Measurements from ENCODE around the gene TBL1XR1.

GRCh38 chr3:176992565-176992964 is 204.7 kb downstream of the TBL1XR1 start:
- peak; percentile 83 for TF ChIP-seq TCF12 (IDR thresholded peaks at IDR 0.05; ENCODE audit: low read depth)
- no peak for TF ChIP-seq ZBTB7A (IDR thresholded peaks at IDR 0.05; ENCODE audit: low read depth)
- peak; percentile 25; the same call in 1 of the 2 replicates for TF ChIP-seq RAD21 (IDR thresholded peaks at IDR 0.05; ENCODE audit: low read depth)
- peak; percentile 32; the same call in 1 of the 2 replicates for TF ChIP-seq CEBPB (IDR thresholded peaks at IDR 0.05)
- TF ChIP-seq TEAD4 (IDR thresholded peaks at IDR 0.05): peak; percentile 74
- no peak for TF ChIP-seq TAF1 (IDR thresholded peaks at IDR 0.05; ENCODE audit: low read depth)
- TF ChIP-seq CREB1 (IDR thresholded peaks at IDR 0.05; ENCODE audit: low read depth): 0 out of 2 replicates have a peak, but pooled peaks have one; percentile 20
- peak; percentile 53; the same call in 1 of the 2 replicates for TF ChIP-seq YY1 (IDR thresholded peaks at IDR 0.05; ENCODE audit: low read depth)

Measured in Ishikawa (cell line).